H1 (cell line): Measurements from ENCODE around the gene GLDC. TPM values are rescaled to one million over a fixed set of nuclear protein-coding genes. Genes with fewer than 3 reads are reported as not detected.

Experiments used
- CTCF ChIA-PET: fragments of 300-600 bp; sonication (Branson Sonifier 250); formaldehyde crosslinking; loops from one replicate; lab custom pipeline; 2021; ENCODE audit not compliant: partially characterized antibody; lab: Charles Lee
- POLR2A ChIA-PET: fragments of 300-600 bp; sonication (Branson Sonifier 250); formaldehyde crosslinking; loops from one replicate; lab custom pipeline; 2021; ENCODE audit warnings: inconsistent platforms; ENCODE audit not compliant: partially characterized antibody; lab: Charles Lee
- DNase-seq, 2 experiments: peaks; one replicate each; pipeline versions ENCODE4 v3.0.0 to v3.0.0-alpha.2; 2010 to 2022; ENCODE audit warnings: low spot score in 2 of 2, low read depth in 1 of 2, mixed read lengths in 1 of 2
- FAIRE-seq: peaks from 2 replicates; lab custom pipeline; 2011; peaks lifted over from hg19 to GRCh38; lab: Jason Lieb, UNC
- H2AFZ ChIP-seq: 2 replicates; pipeline ENCODE4 v1.8.1; 2012; ENCODE audit warnings: low read length, inconsistent platforms
- H2AK5ac ChIP-seq: 2 replicates; pipeline ENCODE4 v1.6.1; 2013; ENCODE audit warnings: low read depth, low read length
- H2BK120ac ChIP-seq: replicated peaks from 2 replicates; pipeline ENCODE3; 2013; ENCODE audit warnings: low read depth, low read length, inconsistent platforms
- H2BK12ac ChIP-seq: 2 replicates; pipeline ENCODE4 v1.6.1; 2013; ENCODE audit warnings: low read depth, low read length
- H2BK15ac ChIP-seq: 2 replicates; pipeline ENCODE4 v1.6.1; 2013; ENCODE audit warnings: low read length
- H2BK20ac ChIP-seq: 2 replicates; pipeline ENCODE4 v1.6.1; 2013; ENCODE audit warnings: low read length
- H2BK5ac ChIP-seq: 2 replicates; pipeline ENCODE4 v1.6.1; 2013; ENCODE audit warnings: low read depth, low read length
- H3K14ac ChIP-seq: 2 replicates; pipeline ENCODE4 v1.6.1; 2013; ENCODE audit warnings: inconsistent platforms; ENCODE audit not compliant: insufficient read length
- H3K18ac ChIP-seq: 2 replicates; pipeline ENCODE4 v1.6.1; 2013; ENCODE audit warnings: low read length; ENCODE audit errors: extremely low read depth
- H3K23ac ChIP-seq: 2 replicates; pipeline ENCODE4 v1.6.1; 2013; ENCODE audit warnings: inconsistent platforms; ENCODE audit not compliant: insufficient read length
- H3K23me2 ChIP-seq: 2 replicates; pipeline ENCODE4 v1.6.1; 2013; ENCODE audit warnings: low read depth, low read length
- H3K27ac ChIP-seq: 2 replicates; pipeline ENCODE4 v1.6.1; 2011; ENCODE audit warnings: low read depth, low read length, inconsistent platforms
- H3K27me3 ChIP-seq, 4 experiments: replicated peaks in 1 of 4; 1 replicate in 1 of 4; 2 replicates in 3 of 4; pipeline versions ENCODE4 v1.6.1 to v1.8.1; 2011 to 2013; ENCODE audit warnings: low read length in 3 of 4, mild to moderate bottlenecking in 3 of 4, inconsistent platforms in 2 of 4, mixed read lengths in 2 of 4, moderate library complexity in 1 of 4; ENCODE audit not compliant: control insufficient read depth in 3 of 4, insufficient read depth in 3 of 4; ENCODE audit errors: extremely low read depth in 1 of 4
- H3K36me3 ChIP-seq, 4 experiments: 2 replicates each; pipeline versions ENCODE4 v1.6.1 to v1.8.1; 2011 to 2013; ENCODE audit warnings: mild to moderate bottlenecking in 4 of 4, low read length in 3 of 4, moderate library complexity in 2 of 4, control low read depth in 1 of 4, inconsistent platforms in 1 of 4; ENCODE audit not compliant: insufficient read depth in 4 of 4, control insufficient read depth in 2 of 4
- H3K4ac ChIP-seq: replicated peaks from 2 replicates; pipeline ENCODE3; 2013; ENCODE audit warnings: low read length, low read depth, mixed read lengths, inconsistent platforms; ENCODE audit not compliant: insufficient read length
- H3K4me1 ChIP-seq, 4 experiments: replicated peaks in 1 of 4; 1 replicate in 1 of 4; 2 replicates in 3 of 4; pipeline versions ENCODE4 v1.6.1 to v1.8.1; 2011 to 2013; ENCODE audit warnings: low read length in 3 of 4, inconsistent platforms in 2 of 4, mixed read lengths in 1 of 4; ENCODE audit not compliant: insufficient read depth in 4 of 4, control insufficient read depth in 3 of 4
- H3K4me2 ChIP-seq, 2 experiments: 2 replicates each; pipeline versions ENCODE4 v1.6.1 to v1.8.1; 2011 to 2013; ENCODE audit warnings: low read depth in 2 of 2, low read length in 2 of 2, control low read depth in 1 of 2, inconsistent platforms in 1 of 2, mild to moderate bottlenecking in 1 of 2; ENCODE audit not compliant: insufficient read depth in 1 of 2
- H3K4me3 ChIP-seq, 4 experiments: fragments of 200-600, 300-600 bp in 1 of 4; sonication (generic), shearing (Covaris generic), sonication (Bioruptor Twin) in 1 of 4; 2 replicates each; pipeline versions ENCODE4 v1.5.1 to v1.8.1; 2011 to 2016; ENCODE audit warnings: low read length in 4 of 4, low read depth in 3 of 4, control low read depth in 2 of 4, inconsistent platforms in 2 of 4, mild to moderate bottlenecking in 2 of 4, mixed read lengths in 1 of 4, moderate library complexity in 1 of 4; ENCODE audit not compliant: insufficient read depth in 2 of 4; ENCODE audit errors: extremely low read depth in 1 of 4
- H3K56ac ChIP-seq: replicated peaks from 2 replicates; pipeline ENCODE3; 2013; ENCODE audit warnings: low read depth, mild to moderate bottlenecking, mixed read lengths, low read length, inconsistent platforms; ENCODE audit not compliant: insufficient read length
- H3K79me1 ChIP-seq: 2 replicates; pipeline ENCODE4 v1.6.1; 2013; ENCODE audit warnings: low read depth, low read length, control low read depth
- H3K79me2 ChIP-seq, 2 experiments: 2 replicates each; pipeline versions ENCODE4 v1.6.1 to v1.8.1; 2012 to 2013; ENCODE audit warnings: low read length in 2 of 2, mild to moderate bottlenecking in 2 of 2, inconsistent platforms in 1 of 2; ENCODE audit not compliant: insufficient read depth in 2 of 2, control insufficient read depth in 1 of 2
- H3K9ac ChIP-seq, 4 experiments: replicated peaks in 1 of 4; 1 replicate in 1 of 4; 2 replicates in 3 of 4; pipeline versions ENCODE4 v1.6.1 to v1.8.1; 2011 to 2013; ENCODE audit warnings: low read depth in 3 of 4, low read length in 3 of 4, control low read depth in 2 of 4, mild to moderate bottlenecking in 2 of 4, moderate library complexity in 2 of 4, inconsistent platforms in 1 of 4; ENCODE audit errors: extremely low read depth in 1 of 4
- H3K9me3 ChIP-seq, 2 experiments: 2 replicates each; pipeline versions ENCODE4 v1.6.1 to v1.8.1; 2012 to 2013; ENCODE audit warnings: mild to moderate bottlenecking in 2 of 2, moderate library complexity in 2 of 2, control low read depth in 1 of 2, inconsistent platforms in 1 of 2, low read depth in 1 of 2, low read length in 1 of 2, mixed read lengths in 1 of 2; ENCODE audit not compliant: insufficient read depth in 2 of 2
- H4K20me1 ChIP-seq, 2 experiments: replicated peaks in 1 of 2; 2 replicates each; pipeline versions ENCODE3 to v1.8.1; 2011 to 2013; ENCODE audit warnings: inconsistent platforms in 2 of 2, low read length in 2 of 2, mild to moderate bottlenecking in 1 of 2; ENCODE audit not compliant: insufficient read depth in 2 of 2, control insufficient read depth in 1 of 2
- H4K5ac ChIP-seq: 2 replicates; pipeline ENCODE4 v1.6.1; 2013; ENCODE audit warnings: low read length, low read depth, mixed read lengths, inconsistent platforms; ENCODE audit not compliant: insufficient read length
- H4K8ac ChIP-seq: 2 replicates; pipeline ENCODE4 v1.8.0; 2013; ENCODE audit warnings: mild to moderate bottlenecking, moderate library complexity, low read length, inconsistent platforms; ENCODE audit not compliant: insufficient read depth; ENCODE audit errors: extremely low read depth
- H4K91ac ChIP-seq: replicated peaks from 2 replicates; pipeline ENCODE3; 2013; ENCODE audit warnings: low read length, mixed read lengths, inconsistent platforms; ENCODE audit not compliant: insufficient read length
- ATF3 ChIP-seq: IDR thresholded peaks from 2 replicates; pipeline ENCODE4 v1.6.1; 2011; ENCODE audit warnings: low read depth, mild to moderate bottlenecking, low read length; ENCODE audit not compliant: insufficient read depth
- CTCF ChIP-seq, 3 experiments: IDR thresholded peaks; 1 replicate in 2 of 3; 2 replicates in 1 of 3; pipeline versions ENCODE4 v1.5.1 to v1.6.1; 2011; ENCODE audit warnings: low read length in 3 of 3, mild to moderate bottlenecking in 3 of 3, inconsistent platforms in 2 of 3, low read depth in 1 of 3, moderate library complexity in 1 of 3; ENCODE audit not compliant: insufficient read depth in 1 of 3; ENCODE audit errors: control extremely low read depth in 1 of 3
- FOSL1 ChIP-seq: IDR thresholded peaks from 2 replicates; pipeline ENCODE4 v1.6.1; 2011; ENCODE audit warnings: mild to moderate bottlenecking, low read depth, low read length, moderate library complexity; ENCODE audit not compliant: insufficient read depth
- NANOG ChIP-seq: IDR thresholded peaks from 2 replicates; pipeline ENCODE4 v1.6.1; 2011; ENCODE audit warnings: low read length, low read depth, mild to moderate bottlenecking, inconsistent platforms; ENCODE audit not compliant: insufficient read depth, poor library complexity, severe bottlenecking
- RAD21 ChIP-seq, 2 experiments: IDR thresholded peaks in 1 of 2; conservative IDR thresholded peaks in 1 of 2; 2 replicates each; pipeline ENCODE4 v1.6.1; 2011; ENCODE audit warnings: low read depth in 2 of 2, low read length in 2 of 2, improper control_type of control experiment in 1 of 2, inconsistent platforms in 1 of 2, mild to moderate bottlenecking in 1 of 2, moderate library complexity in 1 of 2
- SIX5 ChIP-seq: IDR thresholded peaks from 2 replicates; pipeline ENCODE4 v1.6.1; 2011; ENCODE audit warnings: mild to moderate bottlenecking, low read depth, low read length
- TCF12 ChIP-seq: IDR thresholded peaks from 2 replicates; pipeline ENCODE4 v1.6.1; 2011; ENCODE audit warnings: low read depth, mild to moderate bottlenecking, low read length
- WGBS, 2 experiments: shearing (Covaris generic) in 1 of 2; methylation state at CpG; one replicate each; pipeline versions ENCODE4 v1.1.6 to v1.1.7; 2013 to 2015; ENCODE audit warnings: low lambda C conversion rate in 2 of 2, mixed read lengths in 2 of 2, inconsistent platforms in 1 of 2, low coverage in 1 of 2, missing lambda C conversion rate in 1 of 2; ENCODE audit not compliant: insufficient replicate concordance in 2 of 2, insufficient coverage in 1 of 2, insufficient read length in 1 of 2; ENCODE audit errors: extremely low coverage in 1 of 2, missing lambda C conversion rate in 1 of 2; 5-methylcytosine and 5-hydroxymethylcytosine counted together
- polyA plus RNA-seq, 7 experiments: library from polyadenylated mRNA; depleted of rRNA in 3 of 7; stranded (reverse) in 5 of 7; unstranded in 2 of 7; fragments of >200 nt in 5 of 7; fragments of 200-250 nt in 2 of 7; gene quantifications; 1 replicate in 5 of 7; 2 replicates in 1 of 7; 4 replicates in 1 of 7; pipeline versions ENCODE4 v1.2.1 to v1.2.3, GENCODE V29; 2011 to 2013; ENCODE audit warnings: missing spikeins in 2 of 7, mixed read lengths in 2 of 7
- total RNA-seq: library from RNA; stranded (reverse); fragmentation: NEBNext Ultra II Directional; extraction: Animal tissue kit (Norgen Biotek cat#: 25700); gene quantifications from 2 replicates; pipeline ENCODE4 v1.2.1, GENCODE V29; 2021

Gene GLDC
- total and polyA plus RNA-seq, 2 of the 8 experiments (the other 6 are each of a cell fraction or from before 2014, with no cell fraction given) = 48.8 to 101 TPM

DNA sequence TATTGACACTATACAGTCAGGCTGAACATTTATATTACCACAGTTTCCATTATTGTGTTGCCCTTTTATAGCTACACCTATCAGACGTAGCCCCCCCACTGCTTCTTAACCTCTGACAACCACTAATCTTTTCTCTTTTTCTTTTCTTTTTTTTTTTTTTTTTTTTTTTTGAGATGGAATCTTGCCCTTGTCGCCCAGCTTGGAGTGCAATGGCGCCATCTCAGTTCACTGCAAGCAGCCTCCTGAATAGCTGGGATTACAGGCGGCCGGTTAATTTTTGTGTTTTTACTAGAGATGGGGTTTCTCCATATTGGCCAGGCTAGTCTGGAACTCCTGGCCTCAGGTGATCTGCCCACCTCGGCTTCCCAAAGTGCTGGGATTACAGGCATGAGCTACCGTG lies 157.1 kb downstream of the GLDC start:
- Histone ChIP-seq H3K4me3 (no peak overlapping the region), H2BK120ac (no peak overlapping the region), H2AFZ (no peak overlapping the region), H2BK5ac (no peak overlapping the region), H4K5ac (no peak overlapping the region), H3K79me1 (no peaks in the 10 kb centered on the region), H3K23ac (no peak overlapping the region), H3K9ac (no peak overlapping the region), H3K23me2 (no peaks in the 10 kb centered on the region), H3K18ac (no peak overlapping the region), H4K91ac (no peak overlapping the region), H3K4me1 (no peaks in the 10 kb centered on the region), H3K27me3 (no peaks in the 10 kb centered on the region), H2BK20ac (no peak overlapping the region), H3K4me2 (no peak overlapping the region), H2BK15ac (no peak overlapping the region), H3K56ac (no peak overlapping the region), H2BK12ac (no peak overlapping the region), H4K8ac (no peak overlapping the region), H3K9me3 (no peaks in the 10 kb centered on the region), H3K27ac (no peak overlapping the region), H4K20me1 (peaks cover 3 to 5% of the 10 kb centered on the region in 2 experiments), H3K36me3 (peaks cover 3 to 42% (median 12%) of the 10 kb centered on the region in 4 experiments; a peak in 7 of 8 replicates), H3K79me2 (peaks cover 0 to 6% of the 10 kb centered on the region in 2 experiments; a peak in 2 of 4 replicates), H2AK5ac (no peak overlapping the region), H3K4ac (no peak overlapping the region), H3K14ac (no peak overlapping the region)
- WGBS, 2 experiments = 77% methylated on average over 7 of the region's 7 CpGs; no CpG with 5 or more reads in 1 of the 2 experiments
- FAIRE-seq (no peak), DNase-seq (no peak)
- ChIA-PET CTCF (interaction anchor here (0.6 to 2.1 kb wide), 9 partner anchors 10 to 1700 kb away, joined by 3 to 10 read pairs (median 4); no protein-coding TSS in a partner anchor), POLR2A (interaction anchor here (1.1 kb wide), 1 partner anchor 75 kb away, joined by 5 read pairs; the partner anchor contains the start of gene UHRF2)
- TF ChIP-seq CTCF (IDR thresholded peaks at IDR 0.05; ENCODE audit: control extremely low read depth in 1 of 3, insufficient read depth in 1 of 3, low read depth in 1 of 3, low read length in 3 of 3) (peak; percentile 8 to 33 (median 17)), TCF12 (no peak), FOSL1 (no peak), SIX5 (no peak), ATF3 (no peak), NANOG (no peak), RAD21 (IDR thresholded peaks at IDR 0.05 in 1 of 2, conservative IDR thresholded peaks at IDR 0.05 in 1 of 2; ENCODE audit: low read depth in 2 of 2, low read length in 2 of 2) (peak; percentile 38 to 46)
